ENCODE results near the gene FFAR2.

Gene FFAR2

GRCh38 chr19:35403116-35403760 is 44.8 kb upstream of the FFAR2 start:
- Histone ChIP-seq H3K36me3 (ENCODE audit: control insufficient read depth in 4 of 4, insufficient read depth in 4 of 4, low read length in 3 of 4) (no peaks in the 10 kb centered on the region), H3K4me3 (ENCODE audit: control insufficient read depth in 1 of 7, extremely low read depth in 1 of 7, insufficient read depth in 4 of 7, low read depth in 2 of 7, low read length in 6 of 7) (no peak overlapping the region), H3K27ac (ENCODE audit: insufficient read depth in 1 of 2, low read depth in 1 of 2, low read length in 2 of 2, poor library complexity in 1 of 2, severe bottlenecking in 2 of 2) (no peak overlapping the region), H3K9me3 (ENCODE audit: control extremely low read depth in 1 of 5, control insufficient read depth in 4 of 5, insufficient read depth in 2 of 5, low read depth in 1 of 5, low read length in 4 of 5) (no peaks in the 10 kb centered on the region), H3K27me3 (replicated peaks in 2 of 5; ENCODE audit: control insufficient read depth in 4 of 5, insufficient read depth in 5 of 5, low read length in 4 of 5) (peaks cover 0 to 2% (median 0%) of the 10 kb centered on the region in 5 experiments), H3K4me1 (ENCODE audit: control extremely low read depth in 1 of 4, control insufficient read depth in 4 of 4, insufficient read depth in 4 of 4, low read length in 3 of 4) (no peaks in the 10 kb centered on the region)
- ChIA-PET POLR2A (no interaction called here), CTCF (interaction anchor here (1.2 kb wide), 1 partner anchor 50 kb away, joined by 5 read pairs; no protein-coding TSS in a partner anchor)
- WGBS (ENCODE audit: insufficient coverage), result 92% methylated on average over 8 of the region's 8 CpGs
- peak in 2 of 3 donors; percentile 13 to 22 for DNase-seq

GRCh38 chr19:35404879-35405622 is 43.0 kb upstream of the FFAR2 start:
- Histone ChIP-seq H3K36me3 (ENCODE audit: control insufficient read depth in 4 of 4, insufficient read depth in 4 of 4, low read length in 3 of 4) (no peaks in the 10 kb centered on the region), H3K4me1 (ENCODE audit: control extremely low read depth in 1 of 4, control insufficient read depth in 4 of 4, insufficient read depth in 4 of 4, low read length in 3 of 4) (no peaks in the 10 kb centered on the region), H3K9me3 (ENCODE audit: control extremely low read depth in 1 of 5, control insufficient read depth in 4 of 5, insufficient read depth in 2 of 5, low read depth in 1 of 5, low read length in 4 of 5) (no peaks in the 10 kb centered on the region), H3K4me3 (ENCODE audit: control insufficient read depth in 1 of 7, extremely low read depth in 1 of 7, insufficient read depth in 4 of 7, low read depth in 2 of 7, low read length in 6 of 7) (no peak overlapping the region), H3K27ac (ENCODE audit: insufficient read depth in 1 of 2, low read depth in 1 of 2, low read length in 2 of 2, poor library complexity in 1 of 2, severe bottlenecking in 2 of 2) (no peak overlapping the region), H3K27me3 (replicated peaks in 2 of 5; ENCODE audit: control insufficient read depth in 4 of 5, insufficient read depth in 5 of 5, low read length in 4 of 5) (peaks cover 0 to 2% (median 0%) of the 10 kb centered on the region in 5 experiments)
- WGBS (ENCODE audit: insufficient coverage), result 95% methylated on average over 11 of the region's 11 CpGs
- ChIA-PET CTCF (interaction anchor here (1.1 kb wide), 1 partner anchor 187 kb away, joined by 3 read pairs; no protein-coding TSS in a partner anchor), POLR2A (no interaction called here)
- DNase-seq, result peak in 1 of 3 donors; percentile 13

DNA sequence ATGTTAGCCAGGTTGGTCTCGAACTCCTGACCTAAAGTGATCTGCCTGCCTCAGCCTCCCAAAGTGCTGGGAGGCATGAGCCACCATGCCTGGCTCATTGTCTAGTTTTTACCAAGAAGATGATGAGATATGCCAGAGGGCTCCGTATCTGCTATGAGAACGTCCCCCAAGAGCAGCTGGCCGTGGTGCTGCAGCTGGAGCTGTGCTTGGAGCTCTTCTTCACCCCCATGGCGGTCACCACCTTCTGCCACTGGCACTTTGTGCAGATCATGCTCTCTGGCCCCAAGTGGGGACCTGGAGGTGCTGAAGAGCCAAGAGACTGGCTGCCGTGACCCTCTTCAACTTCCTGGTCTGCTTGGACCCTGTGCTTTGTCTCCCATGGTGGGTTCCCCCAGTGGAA is 40.4 kb upstream of the FFAR2 start:
- no peaks in the 10 kb centered on the region for H3K4me1 ChIP-seq (ENCODE audit: control extremely low read depth in 1 of 4, control insufficient read depth in 4 of 4, insufficient read depth in 4 of 4, low read length in 3 of 4)
- ChIA-PET POLR2A (interaction anchor here (0.6 kb wide), 1 partner anchor 47 kb away, joined by 6 read pairs; no protein-coding TSS in a partner anchor), CTCF (no interaction called here)
- no peak overlapping the region for H3K27ac ChIP-seq (ENCODE audit: insufficient read depth in 1 of 2, low read depth in 1 of 2, low read length in 2 of 2, poor library complexity in 1 of 2, severe bottlenecking in 2 of 2)
- H3K36me3 ChIP-seq (ENCODE audit: control insufficient read depth in 4 of 4, insufficient read depth in 4 of 4, low read length in 3 of 4), result no peaks in the 10 kb centered on the region
- no peak for DNase-seq
- WGBS (ENCODE audit: insufficient coverage), result 91% methylated on average over 6 of the region's 6 CpGs
- peaks cover 0 to 2% (median 0%) of the 10 kb centered on the region in 5 experiments for H3K27me3 ChIP-seq (replicated peaks in 2 of 5; ENCODE audit: control insufficient read depth in 4 of 5, insufficient read depth in 5 of 5, low read length in 4 of 5)
- no peaks in the 10 kb centered on the region for H3K9me3 ChIP-seq (ENCODE audit: control extremely low read depth in 1 of 5, control insufficient read depth in 4 of 5, insufficient read depth in 2 of 5, low read depth in 1 of 5, low read length in 4 of 5)
- H3K4me3 ChIP-seq (ENCODE audit: control insufficient read depth in 1 of 7, extremely low read depth in 1 of 7, insufficient read depth in 4 of 7, low read depth in 2 of 7, low read length in 6 of 7), result no peak overlapping the region

- Histone ChIP-seq H3K9me3 (ENCODE audit: control extremely low read depth in 1 of 5, control insufficient read depth in 4 of 5, insufficient read depth in 2 of 5, low read depth in 1 of 5, low read length in 4 of 5) (no peaks in the 10 kb centered on the region), H3K4me3 (ENCODE audit: control insufficient read depth in 1 of 7, extremely low read depth in 1 of 7, insufficient read depth in 4 of 7, low read depth in 2 of 7, low read length in 6 of 7) (no peak overlapping the region), H3K27ac (ENCODE audit: insufficient read depth in 1 of 2, low read depth in 1 of 2, low read length in 2 of 2, poor library complexity in 1 of 2, severe bottlenecking in 2 of 2) (no peak overlapping the region), H3K36me3 (ENCODE audit: control insufficient read depth in 4 of 4, insufficient read depth in 4 of 4, low read length in 3 of 4) (no peaks in the 10 kb centered on the region), H3K4me1 (ENCODE audit: control extremely low read depth in 1 of 4, control insufficient read depth in 4 of 4, insufficient read depth in 4 of 4, low read length in 3 of 4) (no peaks in the 10 kb centered on the region), H3K27me3 (replicated peaks in 2 of 5; ENCODE audit: control insufficient read depth in 4 of 5, insufficient read depth in 5 of 5, low read length in 4 of 5) (peaks cover 0 to 2% (median 0%) of the 10 kb centered on the region in 5 experiments)
- 86% methylated on average over 6 of the region's 13 CpGs for WGBS (ENCODE audit: insufficient coverage)
- ChIA-PET POLR2A (no interaction called here), CTCF (interaction anchor here (0.8 kb wide), 1 partner anchor 9 kb away, joined by 4 read pairs; no protein-coding TSS in a partner anchor)
- DNase-seq, result no peak
Observed at GRCh38 chr19:35408284-35409171, 39.5 kb upstream of the FFAR2 start.

DNA sequence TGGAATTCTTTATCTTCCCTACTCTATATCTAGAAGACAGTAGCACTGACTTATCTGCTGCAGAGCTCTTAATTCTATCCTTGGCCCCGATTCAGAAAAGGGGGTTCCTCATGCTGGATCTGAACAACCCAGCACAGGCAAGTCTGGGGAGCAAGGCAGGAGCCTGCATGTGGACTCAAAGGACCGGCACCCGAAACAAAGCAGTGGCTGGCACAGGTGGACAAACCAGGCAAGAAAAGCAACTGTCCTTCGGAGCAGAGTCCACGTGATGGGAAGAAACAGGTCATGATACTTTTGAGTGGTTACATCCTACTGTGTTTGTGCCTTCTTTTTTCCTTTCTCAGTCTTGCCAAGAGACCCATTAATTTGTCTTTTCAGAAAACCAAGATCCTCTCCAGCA is 38.9 kb upstream of the FFAR2 start:
- H3K9me3 ChIP-seq (ENCODE audit: control extremely low read depth in 1 of 5, control insufficient read depth in 4 of 5, insufficient read depth in 2 of 5, low read depth in 1 of 5, low read length in 4 of 5), result no peaks in the 10 kb centered on the region
- H3K4me1 ChIP-seq (ENCODE audit: control extremely low read depth in 1 of 4, control insufficient read depth in 4 of 4, insufficient read depth in 4 of 4, low read length in 3 of 4), result no peaks in the 10 kb centered on the region
- ChIA-PET POLR2A (no interaction called here), CTCF (interaction anchor here (0.8 kb wide), 1 partner anchor 9 kb away, joined by 4 read pairs; no protein-coding TSS in a partner anchor)
- no peak for DNase-seq
- H3K4me3 ChIP-seq (ENCODE audit: control insufficient read depth in 1 of 7, extremely low read depth in 1 of 7, insufficient read depth in 4 of 7, low read depth in 2 of 7, low read length in 6 of 7), result no peak overlapping the region
- H3K27ac ChIP-seq (ENCODE audit: insufficient read depth in 1 of 2, low read depth in 1 of 2, low read length in 2 of 2, poor library complexity in 1 of 2, severe bottlenecking in 2 of 2), result no peak overlapping the region
- no peaks in the 10 kb centered on the region for H3K36me3 ChIP-seq (ENCODE audit: control insufficient read depth in 4 of 4, insufficient read depth in 4 of 4, low read length in 3 of 4)
- 86% methylated on average over 5 of the region's 5 CpGs for WGBS (ENCODE audit: insufficient coverage)
- H3K27me3 ChIP-seq (replicated peaks in 2 of 5; ENCODE audit: control insufficient read depth in 4 of 5, insufficient read depth in 5 of 5, low read length in 4 of 5), result peaks cover 0 to 2% (median 0%) of the 10 kb centered on the region in 5 experiments

DNA sequence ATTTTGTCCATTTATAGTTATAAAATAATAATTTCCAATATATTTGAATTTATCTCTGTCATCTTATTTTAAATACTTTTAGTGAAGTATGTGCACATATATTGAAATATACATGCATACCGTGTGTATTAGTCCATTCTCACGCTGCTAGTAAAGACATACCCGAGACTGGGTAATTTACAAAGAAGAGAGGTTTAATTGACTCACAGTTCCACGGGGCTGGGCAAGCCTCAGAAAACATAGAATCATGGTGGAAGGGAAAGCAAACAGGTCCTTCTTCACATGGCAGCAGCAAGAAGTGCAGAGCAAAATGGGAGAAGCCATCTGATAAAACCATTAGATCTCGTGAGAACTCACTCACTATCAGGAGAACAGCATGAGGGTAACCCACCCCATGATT is 37.6 kb upstream of the FFAR2 start:
- CTCF ChIA-PET, result no interaction called here
- H3K4me1 ChIP-seq (ENCODE audit: control extremely low read depth in 1 of 4, control insufficient read depth in 4 of 4, insufficient read depth in 4 of 4, low read length in 3 of 4), result no peaks in the 10 kb centered on the region
- H3K27ac ChIP-seq (ENCODE audit: insufficient read depth in 1 of 2, low read depth in 1 of 2, low read length in 2 of 2, poor library complexity in 1 of 2, severe bottlenecking in 2 of 2), result no peak overlapping the region
- no peaks in the 10 kb centered on the region for H3K36me3 ChIP-seq (ENCODE audit: control insufficient read depth in 4 of 4, insufficient read depth in 4 of 4, low read length in 3 of 4)
- H3K9me3 ChIP-seq (ENCODE audit: control extremely low read depth in 1 of 5, control insufficient read depth in 4 of 5, insufficient read depth in 2 of 5, low read depth in 1 of 5, low read length in 4 of 5), result no peaks in the 10 kb centered on the region
- POLR2A ChIA-PET, result no interaction called here
- peaks cover 0 to 2% (median 0%) of the 10 kb centered on the region in 5 experiments for H3K27me3 ChIP-seq (replicated peaks in 2 of 5; ENCODE audit: control insufficient read depth in 4 of 5, insufficient read depth in 5 of 5, low read length in 4 of 5)
- DNase-seq, result no peak
- no peak overlapping the region for H3K4me3 ChIP-seq (ENCODE audit: control insufficient read depth in 1 of 7, extremely low read depth in 1 of 7, insufficient read depth in 4 of 7, low read depth in 2 of 7, low read length in 6 of 7)
- 100% methylated on average over 4 of the region's 5 CpGs for WGBS (ENCODE audit: insufficient coverage)
